ENCODE measurements around the gene SLC39A5. TPM values are rescaled to one million over a fixed set of nuclear protein-coding genes. Genes with fewer than 3 reads are reported as not detected.

Gene SLC39A5
- total RNA-seq, 3 donors from 2014 or later, result 88.4 to 298 (median 129) TPM

- Histone ChIP-seq H3K9me3 (no peaks in the 10 kb centered on the region), H3K36me3 (ENCODE audit: low read depth) (peaks cover under 1% of the 10 kb centered on the region), H3K4me3 (no peak overlapping the region), H3K4me1 (ENCODE audit: low read depth) (no peaks in the 10 kb centered on the region)
- ATAC-seq, result no peak
- no peak for DNase-seq
- TF ChIP-seq CTCF (IDR thresholded peaks at IDR 0.05), result no peak
- intact Hi-C loops (cut with DNase I, micrococcal nuclease), result no loop called here
These were observed 7.7 kb downstream of the SLC39A5 start for GRCh38 chr12:56237552-56237951.

- H3K36me3 ChIP-seq (ENCODE audit: low read depth), result peaks cover 17% of the 10 kb centered on the region
- H3K4me1 ChIP-seq (ENCODE audit: low read depth), result no peaks in the 10 kb centered on the region
- DNase-seq (no peak), ATAC-seq (no peak)
- H3K4me3 ChIP-seq, result no peak overlapping the region
- intact Hi-C loops (cut with DNase I, micrococcal nuclease), result no loop called here
- no peak for TF ChIP-seq CTCF (IDR thresholded peaks at IDR 0.05)
- H3K9me3 ChIP-seq, result no peaks in the 10 kb centered on the region
These were observed 11.8 kb downstream of the SLC39A5 start for GRCh38 chr12:56241424-56242303.

DNA sequence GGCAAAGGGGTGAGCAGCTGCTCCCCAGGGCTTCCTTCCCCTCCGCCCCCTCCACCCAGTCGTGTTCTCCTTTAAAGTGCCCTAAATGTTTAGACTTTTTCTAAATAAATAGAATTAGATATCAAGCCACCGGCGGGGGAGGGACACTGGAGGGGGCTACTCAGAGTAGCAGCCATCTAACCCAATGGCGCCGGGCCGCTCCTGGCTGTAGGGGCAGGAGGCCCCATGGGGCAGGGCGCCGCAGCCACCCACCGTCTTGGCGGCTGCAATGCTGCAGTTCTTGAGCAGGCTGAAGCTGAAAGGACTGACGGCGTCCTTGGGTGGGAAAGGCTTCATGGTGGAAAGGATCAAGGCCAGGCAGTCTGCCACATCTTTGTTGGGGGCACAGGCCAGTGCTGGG is 13.1 kb downstream of the SLC39A5 start:
- no peak overlapping the region for H3K4me3 ChIP-seq
- no peaks in the 10 kb centered on the region for H3K4me1 ChIP-seq (ENCODE audit: low read depth)
- H3K36me3 ChIP-seq (ENCODE audit: low read depth), result peaks cover 17% of the 10 kb centered on the region
- no peak for TF ChIP-seq CTCF (IDR thresholded peaks at IDR 0.05)
- H3K9me3 ChIP-seq, result no peaks in the 10 kb centered on the region
- ATAC-seq, result no peak
- no peak for DNase-seq
- intact Hi-C loops (cut with DNase I, micrococcal nuclease), result no loop called here

GRCh38 chr12:56243731-56244181 is 13.9 kb downstream of the SLC39A5 start:
- H3K9me3 ChIP-seq, result no peaks in the 10 kb centered on the region
- no peak for TF ChIP-seq CTCF (IDR thresholded peaks at IDR 0.05)
- peaks cover 17% of the 10 kb centered on the region for H3K36me3 ChIP-seq (ENCODE audit: low read depth)
- intact Hi-C loops (cut with DNase I, micrococcal nuclease), result no loop called here
- DNase-seq (no peak), ATAC-seq (no peak)
- H3K4me3 ChIP-seq, result no peak overlapping the region
- no peaks in the 10 kb centered on the region for H3K4me1 ChIP-seq (ENCODE audit: low read depth)

DNA sequence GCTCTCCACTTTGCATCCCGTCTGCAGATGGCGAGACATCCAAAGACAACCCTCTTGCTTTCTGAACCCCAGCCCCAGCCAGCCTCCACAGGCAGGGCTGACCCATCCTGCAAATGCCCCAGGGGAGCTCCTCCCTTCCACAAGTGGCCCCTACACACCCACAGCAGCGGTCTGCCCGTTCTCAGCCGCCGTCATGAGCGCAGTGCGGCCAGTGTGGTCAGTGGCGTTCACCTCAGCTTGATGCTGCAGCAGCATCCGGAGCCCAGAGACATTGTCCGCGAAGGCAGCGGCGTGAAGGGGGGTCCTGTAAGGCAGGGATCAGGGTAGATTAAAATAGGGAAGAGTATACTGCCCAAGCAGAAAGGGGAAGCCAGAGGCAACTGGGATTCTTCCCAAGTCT is 14.6 kb downstream of the SLC39A5 start:
- Histone ChIP-seq H3K9me3 (no peaks in the 10 kb centered on the region), H3K36me3 (ENCODE audit: low read depth) (peaks cover 17% of the 10 kb centered on the region), H3K4me1 (ENCODE audit: low read depth) (no peaks in the 10 kb centered on the region), H3K4me3 (no peak overlapping the region)
- intact Hi-C loops (cut with DNase I, micrococcal nuclease), result no loop called here
- TF ChIP-seq CTCF (IDR thresholded peaks at IDR 0.05), result no peak
- ATAC-seq (no peak), DNase-seq (no peak)
